KBM-7 (cell line): ENCODE measurements around the gene CNP.
A peak's percentile ranks its signal among the peaks of the same experiment; 100 is the strongest.
"Not testable (repeated sequence)": the region's sequence is repeated elsewhere in the genome, so short reads cannot be mapped to it uniquely, and the experiment has no call there.

Experiments used
- DNase-seq: peaks from one replicate; pipeline ENCODE4 v3.0.0-alpha.2; 2015
- in situ Hi-C: fragments of 300-500 bp; cut with MboI; formaldehyde crosslinking; loops from 2 replicates; pipeline ENCODE4 v1.14.3; 2020; ENCODE audit warnings: low sequenced_read_pairs, low pct_unique_long_range_greater_than_20kb, mixed read lengths

Gene CNP

DNA sequence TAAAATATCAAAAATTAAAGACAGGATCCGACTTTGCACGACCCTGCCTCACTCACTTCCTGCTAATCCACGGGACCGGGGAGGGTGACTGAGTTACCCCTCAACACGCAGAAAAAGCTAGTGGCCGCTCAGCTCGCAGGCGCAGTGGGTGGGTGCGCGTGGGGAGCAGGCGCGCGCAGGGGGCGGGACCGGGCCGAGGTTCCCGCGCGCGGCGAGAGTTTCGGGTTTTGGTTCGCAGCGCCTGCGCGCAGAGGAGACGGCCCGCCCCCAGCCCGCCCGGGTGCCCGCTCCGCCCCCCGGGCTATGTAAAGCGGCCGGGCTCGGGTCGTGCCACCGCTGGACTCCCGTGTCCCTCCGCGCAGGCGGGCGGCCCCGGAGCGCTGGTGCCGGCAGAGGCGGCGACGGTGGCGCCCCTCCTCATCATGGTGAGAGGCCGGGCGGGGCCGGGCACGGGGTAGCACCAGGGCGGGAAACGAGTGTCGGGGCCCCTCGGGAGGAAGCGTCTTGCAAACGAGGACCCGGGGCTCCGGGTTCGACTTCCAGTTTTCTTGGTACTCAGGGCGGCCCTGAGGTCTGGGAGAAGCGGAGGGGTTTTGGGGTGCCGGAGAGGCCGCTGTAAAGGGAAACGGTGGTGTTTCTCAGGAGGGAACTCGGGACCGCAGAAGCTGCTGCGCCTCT, at the start of gene CNP:
TSS of gene CNP (plus strand) at position 333 of the 678 bp plus-strand sequence. CDS start at position 423, 90 bp downstream.
- in situ Hi-C loops, result no loop called here
- DNase-seq, result peak; percentile 86

DNA sequence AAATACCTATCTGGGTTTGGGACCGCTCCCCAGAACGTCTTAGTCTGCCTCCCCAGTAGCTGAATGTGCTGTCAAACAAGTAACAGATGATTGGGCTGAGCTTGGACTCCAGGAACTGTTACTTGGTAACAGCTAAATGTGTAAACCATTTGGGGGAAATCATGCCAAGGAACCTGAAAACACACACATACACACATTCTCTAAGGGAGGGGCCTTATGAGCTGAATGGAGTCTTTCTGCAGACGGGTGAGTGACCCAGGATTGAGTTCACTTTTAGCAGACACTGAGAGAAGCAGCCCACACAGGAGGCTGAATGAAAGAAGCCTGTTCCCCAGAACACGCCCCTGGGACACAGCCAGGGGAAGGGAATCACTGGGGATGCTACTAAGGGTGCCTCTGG, 49.4 kb upstream of the CNP start:
- in situ Hi-C loops, result no loop called here
- DNase-seq, result no peak

DNA sequence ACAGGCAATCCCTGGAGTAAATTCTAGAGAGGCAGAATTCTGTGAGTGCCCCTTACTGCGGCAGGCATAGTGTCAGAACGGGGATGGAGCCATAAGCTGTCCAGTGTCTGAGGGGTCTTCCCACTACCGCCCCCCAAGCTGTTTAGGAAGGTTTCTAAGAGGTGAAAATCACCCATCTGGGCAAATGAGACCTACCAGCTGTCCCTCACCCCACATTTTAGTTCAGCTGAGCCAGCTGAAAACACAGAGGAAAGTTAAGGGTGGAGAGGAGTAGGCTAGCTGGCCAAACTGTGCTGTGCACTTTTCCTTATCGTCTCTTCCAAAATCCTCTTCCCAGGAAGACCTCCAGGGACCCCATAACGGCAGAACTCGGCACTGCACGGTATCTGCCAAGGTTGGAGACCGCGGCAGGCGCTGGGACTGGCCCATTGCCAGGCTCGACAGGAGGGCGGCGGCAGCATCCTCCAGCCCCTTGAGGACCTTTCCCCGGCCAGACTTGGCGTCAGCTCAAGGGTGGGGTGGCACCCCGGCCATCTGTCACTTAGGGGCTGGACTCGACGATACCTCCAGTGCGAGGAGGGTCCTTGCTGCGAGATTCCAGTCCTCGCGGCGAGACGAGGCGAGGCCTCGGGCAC, 48.8 kb upstream of the CNP start:
- DNase-seq, result peak; percentile 44
- in situ Hi-C loops, result no loop called here

DNA sequence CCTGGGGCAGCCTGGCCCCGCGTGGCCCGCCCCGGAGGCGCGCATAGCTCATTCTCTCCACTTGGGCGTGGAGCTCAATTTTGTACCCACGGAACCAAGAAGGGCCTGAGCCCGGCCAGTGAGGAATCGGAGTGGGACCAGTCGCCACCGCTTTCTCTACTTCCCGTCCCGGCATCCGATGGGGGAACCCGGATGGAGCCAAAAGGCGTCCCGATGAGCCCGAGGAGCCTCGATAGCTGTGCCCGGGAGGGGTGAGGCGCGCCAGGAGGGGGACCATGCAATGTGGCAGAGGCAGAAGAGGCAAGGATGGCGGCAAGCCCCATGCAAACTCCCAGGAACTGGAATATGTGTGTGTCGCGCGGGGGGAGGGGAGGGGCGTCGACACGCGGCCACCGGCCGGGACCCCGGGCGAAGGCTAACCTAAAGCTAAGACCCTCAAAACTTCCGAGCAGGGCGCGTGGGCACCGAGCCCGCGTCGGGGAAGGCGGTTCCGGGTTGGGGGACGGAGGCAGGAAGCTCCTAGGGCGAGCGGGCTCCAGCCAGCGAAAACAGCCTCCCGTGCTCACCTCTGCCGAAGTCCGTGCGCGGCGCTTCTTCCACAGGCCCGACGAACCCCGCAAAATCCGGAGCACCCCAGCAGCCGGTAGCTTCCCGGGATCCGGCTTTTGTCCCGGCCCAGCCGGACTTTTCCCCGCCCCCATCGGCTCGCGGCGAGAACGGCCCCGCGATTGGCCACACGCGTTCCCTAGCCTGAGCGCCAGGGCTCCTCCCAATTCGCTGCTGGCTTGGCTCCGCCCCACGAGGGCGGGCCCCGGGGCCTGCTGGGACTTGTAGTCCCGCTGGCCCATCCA, 48.1 kb upstream of the CNP start, which contains the start of gene ACLY:
TSS of gene ACLY (minus strand) at position 638 of the 851 bp plus-strand sequence. CDS start 5,078 bp downstream, outside the sequence.
- peak; percentile 98 for DNase-seq
- in situ Hi-C loops, result no loop called here

DNA sequence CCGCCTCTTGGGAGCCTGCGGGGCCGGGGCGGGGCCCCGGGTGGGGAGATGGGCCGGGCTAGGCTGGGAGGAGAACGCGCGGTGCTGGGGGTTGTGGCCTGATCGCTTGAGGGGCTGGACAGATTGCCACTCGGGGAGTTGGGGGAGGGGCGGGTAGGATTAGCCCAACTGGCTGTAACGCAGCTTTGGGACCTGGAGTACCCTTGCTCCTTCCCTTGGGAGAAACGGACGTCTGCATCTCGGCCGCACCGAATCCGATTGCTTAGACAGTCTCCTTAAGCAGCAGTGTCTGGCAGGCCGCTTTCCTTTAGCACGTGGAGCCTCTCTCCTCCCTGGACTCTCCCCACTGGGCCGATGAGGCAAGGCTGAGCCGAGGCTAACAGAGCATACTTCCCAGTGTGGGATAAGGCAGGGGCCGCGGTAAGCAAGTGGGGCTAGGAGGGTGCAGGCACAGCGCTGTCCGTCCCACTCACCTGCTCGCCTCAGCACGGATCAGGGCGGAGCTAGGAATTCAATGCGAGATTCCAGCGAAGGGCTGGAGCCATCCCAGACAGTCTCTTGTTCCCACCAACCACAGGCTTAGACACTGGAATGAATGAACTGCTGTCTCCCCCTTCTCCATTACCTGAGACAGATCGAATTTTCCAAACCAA, 47.3 kb upstream of the CNP start:
- in situ Hi-C loops, result no loop called here
- DNase-seq, result no peak

DNA sequence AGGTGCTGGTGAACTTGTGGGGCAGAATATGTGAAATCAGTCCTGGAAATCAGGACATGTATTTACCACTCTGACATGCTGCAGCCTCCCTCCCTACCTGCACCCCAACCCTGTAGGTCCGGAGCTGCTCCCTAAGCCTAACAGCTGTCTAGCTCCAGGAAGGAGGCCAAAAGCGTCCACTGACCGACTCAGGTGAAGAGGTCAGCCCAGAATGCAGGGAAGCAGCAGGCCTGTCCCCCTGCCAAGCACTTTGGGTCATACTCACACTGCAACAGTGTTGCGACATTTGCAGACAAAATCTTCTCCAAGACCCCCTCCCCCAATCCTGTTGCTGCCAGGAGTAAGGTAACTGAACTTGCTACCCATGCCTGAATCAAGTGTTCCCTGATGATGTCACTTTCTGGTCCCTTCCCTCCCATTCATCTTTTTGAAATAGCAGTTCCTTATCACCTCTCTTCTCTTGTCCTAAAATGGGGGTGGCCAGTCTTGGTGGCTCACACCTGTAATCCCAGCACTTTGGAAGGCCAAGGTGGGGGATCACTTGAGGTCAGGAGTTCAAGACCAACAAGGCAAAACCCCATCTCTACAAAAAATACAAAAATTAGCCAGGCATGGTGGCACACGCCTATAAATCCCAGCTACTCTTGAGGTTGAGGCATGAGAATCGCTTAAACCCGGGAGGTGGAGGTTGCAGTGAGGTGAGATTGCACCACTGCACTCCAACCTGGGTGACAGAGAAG, 46.6 kb upstream of the CNP start:
- in situ Hi-C loops, result no loop called here
- DNase-seq, result peak; percentile 14

DNA sequence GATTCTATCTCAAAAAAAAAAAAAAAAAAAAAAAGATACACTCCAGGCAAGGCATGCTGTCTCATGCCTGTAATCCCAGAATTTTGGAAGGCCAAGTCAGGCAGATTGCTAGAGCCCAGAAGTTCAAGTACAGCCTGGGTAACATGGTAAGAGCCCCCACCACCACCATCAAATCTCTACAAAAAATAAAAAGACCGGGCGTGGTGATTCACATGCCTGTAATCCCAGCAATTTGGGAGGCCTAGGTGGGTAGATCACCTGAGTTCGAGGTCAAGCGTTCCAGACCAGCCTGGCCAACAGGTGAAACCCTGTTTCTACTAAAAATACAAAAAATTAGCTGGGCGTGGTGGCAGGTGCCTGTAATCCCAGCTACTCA, 46.0 kb upstream of the CNP start:
- DNase-seq, result no peak
- in situ Hi-C loops, result no loop called here

DNA sequence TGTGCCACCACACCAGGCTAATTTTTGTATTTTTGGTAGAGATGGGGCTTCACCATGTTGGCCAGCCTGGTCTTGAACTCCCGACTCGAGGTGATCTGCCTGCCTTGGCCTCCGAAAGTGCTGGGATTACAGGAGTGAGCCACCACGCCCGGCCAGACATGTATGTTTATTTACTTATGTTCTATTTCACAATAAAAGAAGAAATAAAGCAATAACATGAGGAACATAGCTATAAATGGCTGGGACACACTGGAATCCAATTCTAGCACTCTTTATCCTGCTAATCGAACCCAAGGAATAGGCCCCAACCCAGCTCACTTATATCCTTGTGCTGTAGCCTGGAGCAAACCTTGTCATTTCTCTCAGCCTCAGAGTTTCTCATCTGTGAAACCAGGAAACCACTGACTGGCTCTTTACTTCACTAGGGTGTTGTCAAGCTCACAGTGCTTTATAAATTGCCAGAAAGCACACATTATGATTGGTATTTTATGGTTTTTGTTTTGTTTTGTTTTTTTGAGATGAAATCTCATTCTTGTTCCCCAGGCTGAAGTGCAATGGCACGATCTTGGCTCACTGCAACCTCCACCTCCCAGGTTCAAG, 40.5 kb upstream of the CNP start:
- no peak for DNase-seq
- in situ Hi-C loops, result no loop called here

DNA sequence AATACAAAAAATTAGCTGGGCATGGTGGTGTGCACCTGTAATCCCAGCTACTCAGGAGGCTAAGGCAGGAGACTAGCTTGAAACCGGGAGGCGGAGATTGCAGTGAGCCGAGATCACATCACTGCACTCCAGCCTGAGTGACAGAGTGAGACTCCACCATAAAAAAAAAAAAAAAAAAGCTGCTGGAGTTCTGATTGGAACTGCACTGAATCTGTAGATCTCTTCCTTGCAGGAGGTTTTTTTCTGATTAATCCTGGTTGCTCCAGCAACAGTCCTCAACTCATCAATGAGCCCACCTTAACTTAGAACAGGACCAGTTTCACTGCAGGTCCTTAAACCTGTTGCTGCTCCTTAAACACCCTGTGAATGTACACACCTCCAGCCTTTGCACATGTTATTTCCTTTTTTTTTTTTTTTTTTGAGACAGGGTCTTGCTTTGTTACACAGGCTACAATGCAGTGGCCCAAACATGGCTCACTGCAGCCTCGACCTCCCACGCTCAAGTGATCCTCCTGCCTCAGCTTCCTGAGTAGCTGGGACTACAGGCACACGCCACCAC, 37.8 kb upstream of the CNP start:
- DNase-seq, result no peak
- in situ Hi-C loops, result no loop called here

DNA sequence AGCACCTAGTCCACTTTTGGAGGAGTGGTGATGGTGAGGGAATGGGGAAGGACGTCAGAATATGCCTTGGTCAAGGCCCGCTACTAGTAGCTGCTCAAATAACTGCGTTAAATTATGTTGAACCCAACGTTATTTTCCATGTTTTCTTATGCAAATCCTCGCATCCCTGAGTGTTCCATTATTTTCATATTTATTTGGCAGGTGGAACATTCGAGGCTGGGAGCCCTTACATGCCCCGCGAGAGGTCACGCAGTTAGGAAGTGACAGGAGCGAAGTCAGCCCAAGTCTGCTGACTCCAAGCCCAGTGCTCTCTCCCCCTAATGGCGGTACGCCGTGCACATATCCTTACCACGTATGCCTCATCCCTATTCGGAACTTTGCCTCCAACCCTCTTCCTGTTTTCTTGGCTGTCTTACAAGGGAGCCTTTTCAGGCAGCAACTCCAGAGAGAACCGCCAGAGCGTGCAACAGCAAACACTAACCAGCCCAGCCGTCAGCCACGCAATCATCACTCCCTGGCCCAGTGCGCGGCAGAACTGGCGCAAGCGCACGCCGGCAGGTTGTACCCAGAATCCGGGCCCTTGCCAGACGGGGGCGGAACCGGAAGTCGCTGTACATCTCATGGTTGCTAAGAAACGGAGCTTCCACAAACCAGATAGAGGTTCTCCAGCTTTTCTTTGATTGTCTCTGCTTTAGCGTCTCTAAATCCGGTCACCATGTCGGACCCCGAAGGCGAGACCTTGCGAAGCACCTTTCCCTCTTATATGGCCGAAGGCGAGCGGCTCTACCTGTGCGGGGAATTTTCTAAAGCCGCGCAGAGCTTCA, 36.4 kb upstream of the CNP start, which contains the start of gene ODAD4:
TSS of gene ODAD4 (plus strand) at position 609 of the 824 bp plus-strand sequence. CDS start at position 716, 107 bp downstream.
- in situ Hi-C loops, result no loop called here
- peak; percentile 99 for DNase-seq

DNA sequence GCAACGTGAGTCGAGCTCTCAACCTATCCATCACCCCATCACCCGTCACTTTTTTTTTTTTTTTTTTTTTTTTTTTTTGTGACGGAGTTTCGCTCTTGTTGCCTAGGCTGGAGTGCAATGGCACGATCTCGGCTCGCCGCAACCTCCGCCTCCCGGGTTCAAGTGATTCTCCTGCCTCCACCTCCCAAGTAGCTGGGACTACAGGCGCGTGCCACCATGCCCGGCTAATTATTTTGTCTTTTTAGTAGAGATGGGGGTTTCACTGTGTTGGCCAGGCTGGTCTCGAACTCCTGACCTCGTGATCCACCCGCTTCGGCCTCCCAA, 35.8 kb upstream of the CNP start:
- in situ Hi-C loops, DNase-seq: not testable (repeated sequence)

DNA sequence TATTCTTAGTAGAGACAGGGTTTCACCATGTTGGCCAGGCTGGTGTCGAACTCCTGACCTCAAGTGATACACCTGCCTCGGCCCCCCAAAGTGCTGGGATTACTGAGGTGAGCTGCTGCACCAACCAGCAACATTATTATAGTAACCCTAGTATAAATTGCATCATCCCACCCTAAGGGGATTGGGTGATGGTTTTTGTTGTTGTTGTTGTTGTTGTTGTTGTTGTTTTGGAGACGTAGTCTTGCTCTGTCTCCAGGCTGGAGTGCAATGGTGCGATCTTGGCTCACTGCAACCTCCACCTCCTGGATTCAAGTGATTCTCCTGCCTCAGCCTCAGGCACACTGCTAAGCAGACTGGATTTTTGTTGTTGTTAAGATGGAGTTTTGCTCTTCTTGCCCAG, 34.9 kb upstream of the CNP start:
- in situ Hi-C loops, DNase-seq: not testable (repeated sequence)

DNA sequence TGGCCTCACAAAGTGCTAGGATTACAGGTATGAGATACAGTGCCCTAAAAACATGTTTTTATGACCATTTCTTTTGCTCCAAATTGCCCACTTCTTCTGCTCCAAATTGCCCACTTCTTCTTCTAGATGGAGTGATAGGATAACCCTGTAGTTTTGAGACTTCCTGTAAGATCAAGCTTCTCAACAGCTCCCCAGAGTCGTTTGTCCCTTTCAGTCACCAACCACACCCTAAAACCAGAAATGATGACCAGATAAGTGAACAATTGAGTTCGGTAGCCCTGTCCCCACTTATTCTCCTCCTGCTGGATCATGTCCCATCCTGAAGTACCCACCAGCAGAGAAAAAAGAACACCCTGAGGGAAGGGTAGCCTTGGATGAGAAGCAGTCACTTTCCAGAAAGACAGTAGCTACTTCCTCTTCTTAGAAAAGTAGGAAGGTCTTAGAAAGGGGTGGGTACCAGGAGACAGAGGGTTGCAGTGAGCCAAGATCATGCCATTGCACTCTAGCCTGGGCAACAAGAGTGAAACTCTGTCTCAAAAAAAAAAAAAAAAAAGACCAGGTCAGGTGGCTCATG, 33.7 kb upstream of the CNP start:
- in situ Hi-C loops, result no loop called here
- peak; percentile 77 for DNase-seq

DNA sequence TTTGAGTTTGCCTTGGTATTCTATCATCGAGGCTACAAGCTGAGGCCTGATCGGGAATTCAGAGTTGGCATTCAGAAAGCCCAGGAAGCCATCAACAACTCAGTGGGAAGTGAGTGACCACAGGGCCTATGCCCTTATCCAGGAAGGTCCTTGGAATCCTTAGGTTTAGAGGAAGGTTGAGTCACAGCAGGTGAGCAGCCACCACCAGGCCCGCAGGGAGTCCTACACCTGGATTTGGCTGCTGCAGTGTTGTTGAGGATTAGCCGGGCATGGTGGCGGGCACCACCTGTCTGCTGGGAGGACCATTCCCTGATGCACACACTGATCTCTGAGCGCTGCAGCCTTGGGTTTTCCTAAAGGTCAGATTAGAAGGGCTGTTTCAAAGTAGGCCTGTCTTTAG, 31.0 kb upstream of the CNP start:
- in situ Hi-C loops, result no loop called here
- no peak for DNase-seq

DNA sequence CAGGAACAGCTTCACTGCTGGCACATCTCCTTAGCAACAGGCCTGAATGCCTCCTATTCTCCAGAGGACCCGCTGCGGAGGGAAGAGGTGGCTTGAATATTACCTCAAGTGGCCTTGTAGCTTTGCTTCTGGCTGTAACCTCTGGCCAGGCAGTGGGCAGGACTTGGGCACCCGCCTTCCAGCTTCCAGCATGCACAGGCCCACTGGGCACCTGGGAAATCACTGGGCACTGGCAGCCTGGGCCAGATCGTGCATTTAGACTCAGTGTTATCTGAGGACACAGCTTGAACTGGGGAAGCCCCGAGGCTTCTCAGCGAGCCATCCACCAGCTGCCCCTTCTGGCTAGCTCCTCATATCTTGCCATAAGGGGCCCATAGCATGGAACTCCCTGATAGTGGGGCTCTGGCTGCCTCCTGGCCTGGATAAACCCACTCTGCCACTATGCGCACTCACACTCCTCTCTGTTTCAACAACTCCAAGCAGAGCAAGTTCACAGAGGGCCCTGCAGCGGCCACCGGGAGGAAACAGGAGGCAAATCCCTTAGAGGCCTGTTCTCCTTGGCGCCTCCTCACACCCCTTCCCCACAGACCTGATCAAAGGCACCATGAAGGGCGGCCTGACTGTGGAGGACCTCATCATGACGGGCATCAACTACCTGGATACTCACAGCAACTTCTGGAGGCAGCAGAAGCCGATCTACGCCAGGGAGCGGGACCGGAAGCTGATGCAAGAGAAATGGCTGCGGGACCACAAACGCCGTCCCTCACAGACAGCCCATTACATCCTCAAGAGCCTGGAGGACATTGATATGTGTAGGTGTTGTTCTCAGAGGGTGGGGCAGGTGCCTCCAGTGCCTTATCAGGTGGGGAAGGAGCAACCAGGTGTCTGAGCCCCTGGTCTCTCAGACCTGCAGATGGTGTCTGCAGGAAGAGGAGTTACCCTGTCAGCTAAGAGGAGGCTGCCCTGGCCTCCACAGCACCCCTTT, 28.3 kb upstream of the CNP start:
- in situ Hi-C loops, result no loop called here
- no peak for DNase-seq

DNA sequence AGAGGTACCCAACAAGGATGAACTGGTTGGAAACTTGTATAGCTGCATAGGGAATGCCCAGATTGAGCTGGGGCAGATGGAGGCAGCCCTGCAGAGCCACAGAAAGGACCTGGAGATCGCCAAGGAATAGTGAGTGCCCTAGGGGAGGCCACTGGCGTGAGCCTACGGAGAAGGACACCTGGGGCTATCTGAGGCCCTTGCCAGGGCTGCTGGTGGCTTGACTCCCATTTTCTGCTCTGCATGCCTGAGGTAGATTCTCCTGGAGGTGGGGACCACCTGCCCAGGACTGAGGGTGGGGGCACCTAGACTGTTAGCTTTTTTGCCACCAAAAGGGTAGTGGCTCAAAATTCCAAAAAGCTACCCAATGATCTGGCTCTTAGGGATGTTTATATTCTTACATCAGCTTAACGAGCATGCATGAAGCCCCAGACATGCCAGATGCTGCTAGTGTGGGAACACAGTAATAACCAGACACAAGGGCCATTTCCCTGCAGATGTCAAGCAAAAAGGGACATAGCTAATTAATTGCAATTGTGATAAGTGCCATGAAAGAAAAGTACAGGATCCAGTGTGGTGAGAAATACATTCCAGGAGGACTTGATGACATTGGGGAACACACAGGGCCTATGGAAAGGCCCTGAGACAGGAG, 27.4 kb upstream of the CNP start:
- in situ Hi-C loops, result no loop called here
- DNase-seq, result no peak
